Measurements from ENCODE around the gene F2R.
A peak's percentile ranks its signal among the peaks of the same experiment; 100 is the strongest.
"Not testable (repeated sequence)": the region's sequence is repeated elsewhere in the genome, so short reads cannot be mapped to it uniquely, and the experiment has no call there.

The F2R gene

DNA sequence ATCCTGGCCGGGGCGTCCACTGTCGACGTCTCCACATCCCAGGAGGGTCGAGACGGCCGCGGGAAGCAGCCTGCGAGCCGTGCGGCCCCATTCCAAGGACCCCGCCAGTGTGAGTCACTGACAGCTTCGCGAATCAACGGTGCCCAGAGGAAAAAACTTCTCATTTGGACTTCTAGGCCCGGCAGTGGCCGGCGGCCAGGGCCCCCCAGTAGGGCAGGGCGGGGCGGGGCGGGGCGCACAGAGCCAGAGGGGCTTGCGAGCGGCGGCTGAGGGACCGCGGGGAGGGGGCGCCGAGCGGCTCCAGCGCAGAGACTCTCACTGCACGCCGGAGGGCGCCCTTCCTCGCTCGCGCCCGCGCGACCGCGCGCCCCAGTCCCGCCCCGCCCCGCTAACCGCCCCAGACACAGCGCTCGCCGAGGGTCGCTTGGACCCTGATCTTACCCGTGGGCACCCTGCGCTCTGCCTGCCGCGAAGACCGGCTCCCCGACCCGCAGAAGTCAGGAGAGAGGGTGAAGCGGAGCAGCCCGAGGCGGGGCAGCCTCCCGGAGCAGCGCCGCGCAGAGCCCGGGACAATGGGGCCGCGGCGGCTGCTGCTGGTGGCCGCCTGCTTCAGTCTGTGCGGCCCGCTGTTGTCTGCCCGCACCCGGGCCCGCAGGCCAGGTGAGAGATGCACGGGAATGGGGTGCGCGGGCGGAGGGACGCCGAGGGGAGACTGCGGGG is at the start of gene F2R:
F2R (plus strand) TSS at position 391 of the 720 bp plus-strand sequence; CDS start at position 573, 182 bp downstream.
- peak; percentile 37 to 39 for DNase-seq (ENCODE audit: low read depth in 2 of 2)

DNA sequence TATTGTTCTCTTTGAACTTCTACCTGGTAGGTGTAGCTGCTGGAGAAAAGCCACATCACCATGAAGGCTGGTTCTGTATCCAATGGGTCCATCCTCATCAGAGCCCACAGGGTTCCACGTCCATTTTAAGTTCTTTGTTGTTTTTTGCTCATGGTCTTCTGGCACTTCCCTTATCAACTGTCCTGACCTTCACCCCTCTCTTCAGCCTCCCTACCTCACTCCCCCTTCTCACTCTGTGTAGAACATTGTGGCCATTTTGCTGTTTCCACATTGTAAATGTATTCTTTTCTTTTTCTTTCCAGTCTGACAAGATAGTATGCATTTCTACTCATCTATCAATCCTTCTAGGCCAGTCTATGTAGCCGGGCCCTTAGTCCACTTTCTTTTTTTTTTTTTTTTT is 48.4 kb upstream of the F2R start:
- no peak for DNase-seq (ENCODE audit: low read depth in 2 of 2)

GRCh38 chr5:76669245-76669644 is 46.7 kb upstream of the F2R start:
- no peak for DNase-seq (ENCODE audit: low read depth in 2 of 2)

GRCh38 chr5:76670508-76670907 is 45.4 kb upstream of the F2R start:
- no peak for DNase-seq (ENCODE audit: low read depth in 2 of 2)

GRCh38 chr5:76672242-76672641 is 43.7 kb upstream of the F2R start:
- DNase-seq (ENCODE audit: low read depth in 2 of 2) = no peak

DNA sequence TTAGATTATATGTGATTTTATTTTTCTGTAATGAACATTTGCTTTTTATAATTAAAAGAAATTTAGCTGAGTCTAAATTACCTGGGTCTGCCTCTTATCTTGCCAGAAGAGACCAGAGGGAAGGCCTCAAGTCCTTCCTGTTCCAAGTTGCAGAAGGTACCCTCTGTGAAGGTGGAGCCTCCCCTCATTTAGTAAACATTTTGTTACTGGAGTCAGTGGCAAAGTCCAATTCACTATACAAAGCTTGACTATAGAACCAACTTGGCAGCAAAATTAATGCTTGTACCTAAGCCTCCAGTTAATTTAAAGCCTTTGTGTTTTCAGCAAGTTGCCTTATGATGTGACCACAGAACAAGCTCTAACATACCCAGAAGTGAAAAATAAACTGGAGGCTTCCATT is 42.8 kb upstream of the F2R start:
- no peak for DNase-seq (ENCODE audit: low read depth in 2 of 2)

- no peak for DNase-seq (ENCODE audit: low read depth in 2 of 2)
Observed at GRCh38 chr5:76674330-76675066, 41.4 kb upstream of the F2R start.

DNA sequence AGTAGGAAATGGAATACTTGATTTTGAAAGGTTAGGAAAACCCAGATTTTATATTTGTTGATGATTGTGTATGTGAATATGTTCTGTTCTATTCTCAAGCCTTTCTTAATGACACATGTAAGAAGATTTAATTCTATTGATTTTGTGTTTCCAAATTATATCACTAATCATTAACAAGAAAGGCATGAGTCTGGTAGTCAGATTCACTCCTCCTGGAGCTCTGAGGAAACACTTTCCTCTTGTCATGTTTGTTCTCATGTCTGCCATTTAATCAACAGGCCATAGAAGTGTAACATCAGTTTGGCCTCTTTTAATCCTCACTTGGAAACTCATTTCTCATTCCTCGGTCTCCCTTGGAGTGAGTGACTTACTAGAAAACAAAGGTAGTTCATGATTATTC is 40.6 kb upstream of the F2R start:
- DNase-seq (ENCODE audit: low read depth in 2 of 2) = no peak

DNA sequence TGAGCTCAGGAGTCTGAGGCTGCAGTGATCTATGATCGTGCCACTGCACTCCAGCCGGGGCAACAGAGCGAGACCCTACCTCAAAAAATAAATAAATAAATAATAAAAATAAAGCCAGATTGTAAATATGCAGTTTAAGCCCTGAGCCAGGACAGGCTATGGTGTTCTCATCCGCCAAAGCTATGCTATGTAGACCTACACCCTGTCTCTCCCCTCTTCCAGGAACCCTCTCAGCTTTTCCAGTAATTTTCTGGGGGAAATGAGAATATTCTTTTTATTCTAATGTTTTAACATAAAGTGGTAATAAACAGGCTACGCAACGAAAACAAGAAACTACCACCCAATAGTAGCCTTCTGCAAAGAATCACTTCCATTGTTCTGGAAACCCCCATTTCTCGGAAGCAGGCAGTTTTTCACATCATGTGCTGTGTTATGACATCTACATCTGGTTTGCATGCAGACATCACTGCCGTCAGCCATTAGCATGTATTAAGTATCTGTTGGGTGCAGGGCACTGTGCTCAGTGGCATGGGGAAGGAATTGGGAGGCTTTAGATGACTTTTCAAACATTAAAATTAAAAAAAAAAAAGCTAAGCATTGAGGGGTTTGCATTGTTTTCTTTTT is 38.0 kb upstream of the F2R start:
- no peak for DNase-seq (ENCODE audit: low read depth in 2 of 2)

GRCh38 chr5:76679231-76679630 is 36.7 kb upstream of the F2R start:
- no peak for DNase-seq (ENCODE audit: low read depth in 2 of 2)

DNA sequence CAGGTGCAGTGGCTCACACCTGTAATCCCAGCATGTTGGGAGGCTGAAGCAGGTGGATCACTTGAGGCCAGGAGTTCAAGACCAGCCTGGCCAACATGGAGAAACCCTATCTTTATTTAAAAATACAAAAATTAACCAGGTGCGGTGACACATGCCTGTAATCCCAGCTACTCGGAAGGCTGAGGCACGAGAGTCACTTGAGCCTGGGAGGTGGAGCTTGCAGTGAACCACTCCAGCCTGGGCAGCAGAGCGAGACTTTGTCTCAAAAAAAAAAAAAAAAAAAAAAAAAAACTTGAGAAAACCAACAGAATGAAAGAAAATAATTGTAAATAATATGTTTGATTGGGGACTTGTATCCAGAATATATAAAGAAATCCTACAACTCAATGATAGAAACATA is 35.1 kb upstream of the F2R start:
- DNase-seq (ENCODE audit: low read depth in 2 of 2) = not testable (repeated sequence)

- DNase-seq (ENCODE audit: low read depth in 2 of 2) = no peak
Observed at GRCh38 chr5:76681287-76681686, 34.6 kb upstream of the F2R start.

DNA sequence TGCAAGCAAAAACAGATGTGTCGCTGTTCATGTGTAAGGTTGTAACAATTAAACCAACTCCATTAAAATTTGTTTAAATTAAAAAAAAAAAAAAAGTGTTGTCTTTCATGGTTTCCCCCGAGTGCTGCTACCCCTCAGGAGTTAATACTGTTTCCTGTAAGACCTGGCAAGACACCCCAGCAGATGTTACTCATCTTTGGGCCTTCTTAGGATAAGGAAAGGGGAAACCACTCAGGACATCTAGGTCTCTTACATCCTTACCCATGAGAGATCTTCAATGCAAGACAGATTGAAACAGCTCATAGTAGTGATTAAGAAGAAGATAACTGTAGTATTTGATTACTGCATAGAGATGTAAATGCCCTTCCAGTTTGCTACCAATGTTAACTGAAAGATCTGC is 33.5 kb upstream of the F2R start:
- no peak for DNase-seq (ENCODE audit: low read depth in 2 of 2)

DNA sequence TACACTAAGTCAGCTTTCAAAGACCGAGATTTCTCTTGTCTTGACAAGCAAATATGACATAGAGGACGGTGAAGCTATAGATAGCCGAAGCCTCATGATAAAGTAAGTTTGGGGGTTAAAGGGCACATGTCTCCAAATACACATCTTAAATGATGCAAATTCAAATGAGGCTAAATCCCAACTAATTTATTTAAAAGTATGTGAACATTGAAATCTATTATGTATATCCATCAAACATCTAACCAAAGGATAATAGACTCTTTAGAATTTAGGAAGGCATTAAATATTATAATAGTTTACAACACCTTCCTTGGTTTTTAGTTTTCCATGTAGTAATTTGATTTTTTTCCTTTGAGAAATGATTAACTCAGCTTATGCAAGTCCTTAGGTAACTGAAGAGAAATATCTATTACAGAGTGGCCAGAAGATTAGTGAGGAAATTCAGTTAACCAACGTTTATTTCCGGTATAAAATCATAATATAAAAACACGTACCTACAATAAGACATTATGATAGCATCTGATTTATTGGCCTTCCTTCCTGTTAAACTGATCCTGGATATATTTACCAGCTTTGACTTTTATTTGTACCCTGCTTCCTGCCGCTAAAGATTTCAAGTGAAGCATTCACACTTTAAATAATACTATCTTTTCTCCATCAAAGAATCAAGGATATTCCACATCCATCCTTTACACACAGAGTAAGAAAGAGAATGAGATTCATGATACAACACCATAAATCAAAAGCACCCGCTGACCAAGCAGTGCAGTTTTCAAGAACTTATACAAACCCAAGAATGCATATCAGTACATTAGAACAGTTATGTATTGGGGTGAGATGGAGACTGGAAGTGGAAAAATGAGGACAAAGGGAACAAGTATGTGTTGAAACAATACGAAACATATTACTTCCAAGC is 31.9 kb upstream of the F2R start:
- no peak for DNase-seq (ENCODE audit: low read depth in 2 of 2)

DNA sequence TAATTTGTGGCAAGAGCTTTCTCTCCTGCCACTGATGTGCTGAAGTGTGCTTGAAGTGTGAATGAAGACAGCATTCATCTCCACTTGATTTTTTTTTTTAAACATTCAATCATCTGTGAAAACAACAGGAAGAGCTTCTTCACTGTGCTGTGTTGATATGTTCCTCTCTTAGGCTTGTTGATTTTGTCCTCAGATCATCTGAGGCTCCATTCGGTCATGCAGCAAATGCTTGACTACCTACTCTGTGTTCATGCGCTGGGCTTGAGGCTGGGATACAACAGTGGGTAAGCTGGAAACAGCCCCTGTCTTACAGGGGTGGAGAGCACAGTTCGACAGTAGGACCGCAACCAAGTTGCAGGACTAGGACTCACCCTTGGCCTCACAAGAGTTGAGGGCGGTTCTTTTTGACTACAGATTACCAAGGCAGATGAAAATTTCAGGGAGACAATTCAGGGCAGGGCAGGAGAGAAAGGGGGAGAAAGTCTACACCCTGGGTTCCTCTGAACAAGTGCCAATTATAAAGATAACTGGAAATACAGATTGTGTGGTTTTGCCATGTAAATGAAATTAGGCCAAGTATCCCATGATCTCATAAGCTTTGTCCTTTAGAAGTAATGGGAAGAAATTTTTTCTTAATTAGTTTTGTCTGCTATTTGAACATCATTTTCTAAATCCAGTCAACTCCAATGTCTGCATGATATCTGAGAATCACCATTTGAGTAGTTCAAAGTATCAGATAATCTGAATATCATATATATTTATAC is 31.0 kb upstream of the F2R start:
- no peak for DNase-seq (ENCODE audit: low read depth in 2 of 2)

GRCh38 chr5:76685704-76686103 is 30.2 kb upstream of the F2R start:
- DNase-seq (ENCODE audit: low read depth in 2 of 2) = no peak

DNA sequence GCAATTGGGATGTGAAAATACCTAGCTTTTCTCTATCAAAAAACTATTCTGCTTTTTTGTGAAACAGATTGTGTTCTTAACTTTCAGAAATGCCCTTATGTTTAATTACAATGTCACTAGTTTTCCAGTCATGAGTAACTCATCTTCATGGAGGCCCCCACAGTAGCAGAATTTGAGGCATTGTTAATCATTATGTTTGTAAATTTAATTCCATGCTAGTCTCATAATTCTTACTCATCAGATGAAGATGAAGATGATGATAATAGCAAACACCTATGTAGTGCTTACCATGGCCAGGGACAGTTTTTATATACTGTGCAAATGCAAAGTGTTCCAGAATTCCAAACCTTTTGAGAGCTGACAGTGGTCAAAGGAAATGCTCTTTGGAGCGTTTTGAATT is 27.7 kb upstream of the F2R start:
- DNase-seq (ENCODE audit: low read depth in 2 of 2) = no peak

- DNase-seq (ENCODE audit: low read depth in 2 of 2) = no peak
Observed at GRCh38 chr5:76688836-76689235, 27.1 kb upstream of the F2R start.

GRCh38 chr5:76689321-76690036 is 26.4 kb upstream of the F2R start:
- no peak for DNase-seq (ENCODE audit: low read depth in 2 of 2)

GRCh38 chr5:76690037-76690679 is 25.8 kb upstream of the F2R start:
- DNase-seq (ENCODE audit: low read depth in 2 of 2) = no peak
